Calu3 (cell line): ENCODE results near the gene IGSF9. TPM values are rescaled to one million over a fixed set of nuclear protein-coding genes. Genes with fewer than 3 reads are reported as not detected.

Experiments used
- BruUV-seq: library from RNA; stranded (reverse); fragments of 400-500 nt; replicated peaks from 2 replicates; lab custom pipeline; 2021; lab: Mats Ljungman, UMichigan
- CTCF ChIA-PET: fragments of 300-600 bp; sonication (Branson Sonifier 250); formaldehyde crosslinking; loops from one replicate; lab custom pipeline; 2022; ENCODE audit warnings: antibody characterized with exemption; lab: Charles Lee
- DNase-seq: peaks from one replicate; pipeline ENCODE4 v3.0.0; 2022
- H3K27ac Mint-ChIP-seq: one replicate; pipeline ENCODE4 v1.8.0; 2022; ENCODE audit warnings: mixed read lengths; ENCODE audit not compliant: unreplicated experiment
- H3K27me3 Mint-ChIP-seq: one replicate; pipeline ENCODE4 v1.8.0; 2022; ENCODE audit warnings: mixed read lengths; ENCODE audit not compliant: unreplicated experiment
- H3K36me3 Mint-ChIP-seq: one replicate; pipeline ENCODE4 v1.8.0; 2022; ENCODE audit warnings: mild to moderate bottlenecking, moderate library complexity, mixed read lengths; ENCODE audit not compliant: insufficient read depth, unreplicated experiment
- H3K4me1 Mint-ChIP-seq: one replicate; pipeline ENCODE4 v1.8.0; 2022; ENCODE audit warnings: mild to moderate bottlenecking, low read depth, mixed read lengths; ENCODE audit not compliant: unreplicated experiment
- H3K4me3 Mint-ChIP-seq: one replicate; pipeline ENCODE4 v1.8.0; 2022; ENCODE audit warnings: mild to moderate bottlenecking, low read depth, moderate library complexity, mixed read lengths; ENCODE audit not compliant: unreplicated experiment
- H3K9me3 Mint-ChIP-seq: one replicate; pipeline ENCODE4 v1.8.0; 2022; ENCODE audit warnings: low read depth, mixed read lengths; ENCODE audit not compliant: unreplicated experiment
- intact Hi-C: fragments of 100-400 bp; cut with micrococcal nuclease; formaldehyde crosslinking; loops from one replicate; pipeline ENCODE4 v1.10.0; 2022; ENCODE audit not compliant: unreplicated experiment
- total RNA-seq: library from RNA; stranded (reverse); gene quantifications from 2 replicates; pipeline ENCODE4 v1.2.3, GENCODE V29; 2022
- TF ChIP-seq, protein P1 (sequence below): fragments of 200-600 bp; IDR thresholded peaks from one replicate; pipeline ENCODE4 v1.8.0; 2022; ENCODE audit warnings: antibody characterized with exemption; ENCODE audit not compliant: unreplicated experiment

Gene IGSF9
- total RNA-seq, 1 experiment from 2014 or later: 7.6 TPM

DNA sequence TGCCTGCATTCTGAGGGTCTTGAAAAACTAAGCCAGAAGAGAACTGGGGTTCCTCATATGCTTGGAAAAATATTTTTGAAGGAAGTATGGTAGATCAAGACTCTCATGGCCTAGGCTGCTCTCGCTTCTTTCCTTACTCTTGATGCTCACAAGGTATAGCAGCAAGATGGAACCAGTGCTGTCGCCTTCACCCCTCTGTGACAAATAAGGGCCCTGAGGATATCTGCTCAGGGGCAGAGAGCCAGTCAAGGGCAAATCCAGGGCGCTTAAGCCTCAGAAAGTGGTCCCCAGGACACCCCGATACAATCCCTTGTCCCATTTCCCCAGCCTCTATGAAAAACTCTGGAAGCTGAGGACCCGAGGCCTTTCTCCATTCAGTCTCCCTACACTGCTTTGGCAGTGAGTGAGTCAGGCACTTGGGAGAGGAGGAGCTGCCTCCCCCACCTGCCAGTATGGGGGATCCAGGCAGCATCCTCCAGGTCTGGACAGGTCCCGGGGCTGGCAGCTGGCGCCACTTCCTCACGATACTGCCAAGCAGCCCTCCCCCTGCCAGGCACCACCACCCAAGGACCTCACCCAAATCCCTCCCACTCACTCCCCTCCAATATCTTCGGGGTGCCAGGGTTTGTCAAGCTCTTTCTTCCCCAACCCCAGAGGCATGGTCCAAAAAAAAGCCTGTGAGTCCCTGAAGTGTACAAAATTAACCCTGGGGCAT, 1.3 kb downstream of the IGSF9 start:
- no peak overlapping the region for H3K27ac Mint-ChIP-seq
- CTCF ChIA-PET: no interaction called here
- H3K4me1 Mint-ChIP-seq: peaks cover 35% of the 10 kb centered on the region
- BruUV-seq: no TSS peak
- no peaks in the 10 kb centered on the region for H3K27me3 Mint-ChIP-seq
- intact Hi-C loops: loop anchor here (2.0 to 10.0 kb wide), 2 partner anchors 51 to 431 kb away; no protein-coding TSS in a partner anchor
- TF ChIP-seq, protein P1, sequence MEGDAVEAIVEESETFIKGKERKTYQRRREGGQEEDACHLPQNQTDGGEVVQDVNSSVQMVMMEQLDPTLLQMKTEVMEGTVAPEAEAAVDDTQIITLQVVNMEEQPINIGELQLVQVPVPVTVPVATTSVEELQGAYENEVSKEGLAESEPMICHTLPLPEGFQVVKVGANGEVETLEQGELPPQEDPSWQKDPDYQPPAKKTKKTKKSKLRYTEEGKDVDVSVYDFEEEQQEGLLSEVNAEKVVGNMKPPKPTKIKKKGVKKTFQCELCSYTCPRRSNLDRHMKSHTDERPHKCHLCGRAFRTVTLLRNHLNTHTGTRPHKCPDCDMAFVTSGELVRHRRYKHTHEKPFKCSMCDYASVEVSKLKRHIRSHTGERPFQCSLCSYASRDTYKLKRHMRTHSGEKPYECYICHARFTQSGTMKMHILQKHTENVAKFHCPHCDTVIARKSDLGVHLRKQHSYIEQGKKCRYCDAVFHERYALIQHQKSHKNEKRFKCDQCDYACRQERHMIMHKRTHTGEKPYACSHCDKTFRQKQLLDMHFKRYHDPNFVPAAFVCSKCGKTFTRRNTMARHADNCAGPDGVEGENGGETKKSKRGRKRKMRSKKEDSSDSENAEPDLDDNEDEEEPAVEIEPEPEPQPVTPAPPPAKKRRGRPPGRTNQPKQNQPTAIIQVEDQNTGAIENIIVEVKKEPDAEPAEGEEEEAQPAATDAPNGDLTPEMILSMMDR: no peak
- H3K36me3 Mint-ChIP-seq: peaks cover 18% of the 10 kb centered on the region
- H3K4me3 Mint-ChIP-seq: peak overlapping the region; percentile 94
- no peaks in the 10 kb centered on the region for H3K9me3 Mint-ChIP-seq
- DNase-seq: no peak

- Mint-ChIP-seq H3K27me3 (no peaks in the 10 kb centered on the region), H3K36me3 (peaks cover 18% of the 10 kb centered on the region), H3K9me3 (no peaks in the 10 kb centered on the region), H3K4me3 (no peak overlapping the region), H3K4me1 (peaks cover 35% of the 10 kb centered on the region), H3K27ac (no peak overlapping the region)
- CTCF ChIA-PET: interaction anchor here (0.7 kb wide), 1 partner anchor 1259 kb away, joined by 3 read pairs; the partner anchor contains the start of gene NDUFS2
- TF ChIP-seq, protein P1: no peak
- BruUV-seq: no TSS peak
- no peak for DNase-seq
- intact Hi-C loops: loop anchor here (10.0 kb wide), 1 partner anchor 432 kb away; no protein-coding TSS in a partner anchor
Measured at GRCh38 chr1:159943278-159943640, 2.2 kb downstream of the IGSF9 start.

GRCh38 chr1:159942632-159943277, 2.7 kb downstream of the IGSF9 start:
- no peak overlapping the region for H3K27ac Mint-ChIP-seq
- intact Hi-C loops: loop anchor here (10.0 kb wide), 1 partner anchor 432 kb away; no protein-coding TSS in a partner anchor
- H3K36me3 Mint-ChIP-seq: peaks cover 18% of the 10 kb centered on the region
- H3K4me1 Mint-ChIP-seq: peaks cover 31% of the 10 kb centered on the region
- BruUV-seq: no TSS peak
- H3K9me3 Mint-ChIP-seq: no peaks in the 10 kb centered on the region
- CTCF ChIA-PET: interaction anchor here (0.7 kb wide), 1 partner anchor 1259 kb away, joined by 3 read pairs; the partner anchor contains the start of gene NDUFS2
- no peaks in the 10 kb centered on the region for H3K27me3 Mint-ChIP-seq
- H3K4me3 Mint-ChIP-seq: no peak overlapping the region
- no peak for DNase-seq
- TF ChIP-seq, protein P1: no peak

- TF ChIP-seq, protein P1: no peak
- Mint-ChIP-seq H3K4me3 (no peak overlapping the region), H3K27me3 (no peaks in the 10 kb centered on the region), H3K9me3 (no peaks in the 10 kb centered on the region), H3K27ac (no peak overlapping the region), H3K36me3 (peaks cover 18% of the 10 kb centered on the region), H3K4me1 (peaks cover 32% of the 10 kb centered on the region)
- CTCF ChIA-PET: interaction anchor here (5.4 kb wide), 1 partner anchor 64 kb away, joined by 55 read pairs; no protein-coding TSS in a partner anchor
- no TSS peak for BruUV-seq
- intact Hi-C loops: loop anchor here (10.0 kb wide), 1 partner anchor 433 kb away; no protein-coding TSS in a partner anchor
- no peak for DNase-seq
Measured at GRCh38 chr1:159941591-159942560, 3.5 kb downstream of the IGSF9 start.
